CD4-positive, alpha-beta T cell treated with Interleukin-6 for 4 hours (primary cell): Measurements from ENCODE around the gene ABCA9.

Source experiments
- DNase-seq: peaks from one replicate; pipeline ENCODE4 v3.0.0-alpha.2; 2020; ENCODE audit warnings: mixed read lengths

Gene ABCA9

GRCh38 chr17:69067274-69068047 lies 6.7 kb upstream of the ABCA9 start:
- no peak for DNase-seq

- DNase-seq: no peak
These were observed 5.8 kb upstream of the ABCA9 start for GRCh38 chr17:69066482-69066881.

- no peak for DNase-seq
These were observed 4.4 kb upstream of the ABCA9 start for GRCh38 chr17:69065113-69065512.

GRCh38 chr17:69064476-69064875 lies 3.7 kb upstream of the ABCA9 start:
- DNase-seq: no peak

GRCh38 chr17:69064001-69064400 lies 3.3 kb upstream of the ABCA9 start:
- DNase-seq: no peak

- no peak for DNase-seq
These were observed 2.3 kb upstream of the ABCA9 start for GRCh38 chr17:69062860-69063581.

- no peak for DNase-seq
These were observed 1.2 kb upstream of the ABCA9 start for GRCh38 chr17:69061721-69062556.

- no peak for DNase-seq
These were observed 1.1 kb downstream of the ABCA9 start for GRCh38 chr17:69059458-69060175.

GRCh38 chr17:69058165-69058564 lies 2.6 kb downstream of the ABCA9 start:
- no peak for DNase-seq

GRCh38 chr17:69057280-69057679 lies 3.4 kb downstream of the ABCA9 start:
- no peak for DNase-seq

- no peak for DNase-seq
These were observed 4.4 kb downstream of the ABCA9 start for GRCh38 chr17:69056179-69056823.

GRCh38 chr17:69055334-69055733 lies 5.4 kb downstream of the ABCA9 start:
- DNase-seq: no peak

GRCh38 chr17:69050999-69051775 lies 9.5 kb downstream of the ABCA9 start:
- no peak for DNase-seq

GRCh38 chr17:69048634-69049033 lies 12.1 kb downstream of the ABCA9 start:
- no peak for DNase-seq

GRCh38 chr17:69047368-69048263 lies 13.1 kb downstream of the ABCA9 start:
- no peak for DNase-seq

- DNase-seq: no peak
These were observed 14.5 kb downstream of the ABCA9 start for GRCh38 chr17:69046121-69046807.

- DNase-seq: no peak
These were observed 15.1 kb downstream of the ABCA9 start for GRCh38 chr17:69045646-69046045.

- DNase-seq: no peak
These were observed 16.4 kb downstream of the ABCA9 start for GRCh38 chr17:69044371-69044770.

- DNase-seq: no peak
These were observed 17.5 kb downstream of the ABCA9 start for GRCh38 chr17:69043098-69043734.
